Measurements from ENCODE around the gene TUB.

The TUB gene

DNA sequence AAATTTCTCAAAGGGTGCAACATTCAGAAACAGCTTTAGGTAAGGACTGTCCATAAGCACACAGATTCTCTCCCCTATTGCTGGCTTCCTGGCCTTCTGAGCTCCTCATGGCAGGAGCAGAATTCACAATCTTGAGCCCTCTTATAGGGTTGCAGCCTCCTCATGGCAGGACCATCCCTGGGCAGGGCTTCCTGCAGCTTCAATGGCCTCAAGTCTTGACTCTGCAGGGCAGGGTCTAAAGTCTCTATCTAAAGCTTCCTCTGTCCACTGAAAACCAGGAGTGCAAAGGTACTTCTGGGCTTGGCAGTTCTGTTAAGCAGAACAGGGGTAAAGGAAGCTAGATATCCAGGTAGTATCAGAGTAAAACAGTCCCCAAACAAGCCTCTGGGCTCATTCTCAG, 28.7 kb downstream of the TUB start:
- no peak for DNase-seq

DNA sequence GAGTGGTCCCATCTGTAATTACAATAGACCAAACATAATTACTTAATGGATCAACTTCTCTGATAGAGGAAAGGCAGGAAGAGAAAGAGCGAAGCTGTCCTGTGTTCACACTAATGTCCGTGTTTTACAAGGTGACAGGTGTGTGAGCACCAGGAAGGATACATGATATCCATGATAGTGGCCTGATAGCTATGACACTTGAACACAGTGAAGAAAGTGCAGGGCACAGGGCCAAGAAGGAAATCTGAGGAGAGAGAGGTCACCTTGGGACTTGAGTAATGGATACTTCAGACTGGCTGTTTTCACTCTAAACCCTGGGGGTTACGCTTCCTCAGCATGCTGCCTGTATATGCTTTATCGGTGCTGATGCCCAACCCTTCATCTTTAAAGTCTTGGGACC, 29.4 kb downstream of the TUB start:
- DNase-seq = no peak

DNA sequence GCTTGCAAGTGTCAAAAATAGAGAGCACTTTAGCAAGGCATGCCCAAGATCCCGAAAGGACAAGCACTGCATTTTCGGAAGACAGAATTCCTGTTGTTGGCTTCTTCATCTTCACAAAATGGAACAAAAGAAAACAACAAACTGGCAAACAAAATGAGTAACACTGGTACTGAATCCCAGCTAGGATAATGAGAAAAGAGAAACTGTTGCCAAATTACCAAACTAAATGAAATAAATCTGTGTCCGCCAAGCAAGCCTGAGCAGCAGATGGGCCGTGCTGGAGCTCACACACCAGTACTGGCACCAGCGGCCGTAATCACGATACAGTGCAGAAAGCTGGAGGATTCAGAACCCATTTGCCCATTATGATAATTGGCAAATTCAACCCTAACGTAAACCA, 30.6 kb downstream of the TUB start:
- no peak for DNase-seq

DNA sequence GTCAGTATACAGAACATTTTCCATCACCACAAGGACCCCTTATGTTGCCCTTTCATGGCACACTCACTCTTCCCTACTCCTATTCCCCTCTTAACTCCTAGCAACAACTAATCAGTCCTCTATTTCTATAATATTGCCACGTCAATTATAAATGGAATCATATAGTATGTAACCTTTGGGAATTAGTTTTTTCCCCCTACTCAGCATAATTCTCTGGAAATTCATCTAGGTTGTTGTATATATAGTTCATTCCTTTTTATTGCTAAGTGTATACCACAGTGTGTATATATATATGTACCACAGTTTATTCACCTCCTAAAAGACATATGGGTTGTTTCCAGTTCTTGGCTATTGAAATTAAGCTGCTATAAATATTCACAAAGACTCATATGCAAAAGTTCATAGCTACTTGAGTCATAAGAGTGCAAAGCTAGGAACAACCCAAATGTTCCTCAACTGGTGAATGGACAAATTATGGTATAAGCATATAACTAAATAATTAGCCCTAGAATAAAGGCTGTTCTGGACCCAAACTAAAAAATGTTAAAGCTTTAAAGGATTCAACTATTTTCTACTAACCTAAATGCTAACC, 41.3 kb downstream of the TUB start:
- no peak for DNase-seq

DNA sequence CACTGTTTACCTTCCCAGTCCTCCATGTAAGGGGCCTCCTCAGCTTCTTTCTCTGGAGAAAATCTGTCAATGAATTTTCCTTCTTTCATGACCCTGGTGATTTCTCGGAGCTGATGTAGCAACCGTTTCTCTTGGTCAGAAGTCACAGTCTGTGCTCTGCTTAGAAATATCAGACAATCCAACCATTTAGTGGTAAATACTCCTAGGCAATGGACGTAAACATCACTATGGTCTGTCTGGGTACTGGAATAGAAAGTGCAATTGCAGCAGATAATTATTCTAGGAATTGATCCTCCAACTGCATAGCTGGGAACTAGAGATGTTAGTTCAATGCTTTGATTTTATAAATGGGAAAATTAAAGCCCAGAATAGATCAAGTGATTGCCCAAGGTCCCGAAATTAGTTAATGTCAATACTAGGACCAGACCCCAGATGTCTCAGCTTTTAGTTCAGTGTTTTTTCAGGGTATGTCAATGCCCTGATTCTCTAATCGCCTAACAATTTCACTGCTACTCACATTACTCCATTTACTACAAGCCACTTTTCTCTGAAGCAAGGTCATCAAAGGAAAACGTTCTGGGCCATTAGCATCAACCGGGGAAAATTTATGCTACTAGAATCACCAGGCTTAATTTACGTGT, 45.8 kb downstream of the TUB start:
- DNase-seq = no peak

DNA sequence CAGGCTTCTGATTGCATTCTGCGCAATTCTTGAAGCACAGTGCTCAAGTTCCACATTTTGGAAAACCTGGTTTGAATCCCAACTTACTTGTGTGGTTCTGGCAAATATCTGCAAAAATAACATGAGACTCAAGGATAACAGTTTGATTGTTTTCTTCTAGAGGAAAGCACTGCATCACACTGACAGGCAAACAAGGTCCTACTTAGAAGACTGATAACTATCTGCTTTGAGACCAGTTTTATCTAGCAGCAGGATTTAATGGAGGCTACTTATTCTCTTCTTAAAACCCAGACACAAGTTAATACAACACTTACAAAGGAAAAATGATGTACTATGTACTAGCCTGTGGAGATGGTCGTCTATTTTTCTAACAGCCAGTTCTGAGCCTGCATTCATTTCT, 46.4 kb downstream of the TUB start:
- DNase-seq = no peak

DNA sequence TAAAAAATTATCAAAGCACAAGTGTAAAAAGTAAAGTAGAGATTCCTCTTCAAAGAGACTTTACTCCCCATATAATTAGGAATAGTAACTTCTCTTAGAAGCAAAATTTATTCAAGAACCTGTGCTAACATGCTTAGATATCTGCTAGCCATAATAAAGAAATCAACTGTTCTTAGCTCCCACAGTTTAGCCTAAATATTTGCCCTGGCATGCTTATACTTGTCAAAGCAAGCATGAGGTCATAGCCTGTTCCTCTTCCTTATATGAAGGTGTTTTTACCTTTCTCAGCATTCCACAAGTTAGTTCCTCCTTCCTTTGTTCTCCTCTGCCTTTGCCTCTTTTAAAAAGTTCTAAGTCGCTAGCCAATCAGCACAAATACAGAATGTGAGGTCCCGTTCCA, 57.5 kb downstream of the TUB start:
- DNase-seq = no peak

DNA sequence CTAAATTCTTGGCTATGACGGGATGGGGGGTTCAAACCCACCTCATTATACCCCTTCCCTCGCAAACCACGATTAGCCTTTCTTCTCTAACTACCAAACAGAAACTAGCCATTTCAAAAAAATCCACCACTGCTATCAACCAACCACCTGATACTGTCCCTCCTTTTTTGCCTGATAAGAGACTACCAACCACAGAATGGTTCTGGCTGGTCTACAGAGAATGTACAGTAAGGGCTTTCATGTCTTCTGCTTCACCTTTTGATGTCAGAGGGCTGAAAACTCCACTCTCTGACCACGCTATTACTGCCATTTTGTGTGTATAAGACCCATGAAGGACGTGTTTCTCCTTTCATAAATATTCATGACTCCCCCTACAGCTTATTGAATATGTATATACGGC, 68.7 kb downstream of the TUB start:
- no peak for DNase-seq

Measured in fibroblast of skin of scalp (primary cell).